ENCODE measurements around the gene SLC6A17. TPM values are rescaled to one million over a fixed set of nuclear protein-coding genes. Genes with fewer than 3 reads are reported as not detected.

The SLC6A17 gene
- total RNA-seq, 4 donors from 2014 or later, result 0.42 to 1.8 (median 0.57) TPM

DNA sequence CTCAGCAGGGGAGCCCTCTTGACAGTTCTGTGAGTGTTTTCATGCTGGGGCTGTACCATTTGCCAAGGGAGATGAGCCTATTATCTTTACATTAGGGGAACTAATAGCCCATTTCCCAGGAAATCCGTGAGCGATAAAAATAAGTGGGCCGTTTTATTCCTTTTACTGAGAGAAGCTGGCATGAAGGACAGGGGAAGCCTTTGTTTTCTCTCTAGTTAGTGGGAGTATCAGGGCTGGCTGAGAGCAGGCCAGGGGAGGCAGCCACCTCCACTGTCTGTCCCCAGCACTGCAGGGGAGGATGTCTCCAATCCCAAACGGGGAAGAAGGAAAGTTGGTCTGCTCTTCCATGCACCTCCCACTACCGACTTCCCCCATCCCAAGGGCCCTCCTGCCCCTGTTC is 35.5 kb upstream of the SLC6A17 start:
- H3K27ac ChIP-seq (replicated peaks in 1 of 4), result no peak overlapping the region
- 43% methylated on average over 5 of the region's 5 CpGs for WGBS
- H3K4me1 ChIP-seq, result no peaks in the 10 kb centered on the region
- no peaks in the 10 kb centered on the region for H3K36me3 ChIP-seq
- intact Hi-C loops (cut with DNase I), result no loop called here
- no peak overlapping the region for H3K4me3 ChIP-seq
- peaks cover 0 to 26% (median 0%) of the 10 kb centered on the region in 4 donors for H3K27me3 ChIP-seq
- no peaks in the 10 kb centered on the region for H3K9me3 ChIP-seq
- no peak for DNase-seq (ENCODE audit: extremely low spot score)
- TF ChIP-seq EP300 (IDR thresholded peaks at IDR 0.05) (no peak), POLR2AphosphoS5 (IDR thresholded peaks at IDR 0.05) (no peak), POLR2A (IDR thresholded peaks at IDR 0.05; ENCODE audit: low read depth) (no peak)
- TF ChIP-seq, protein P1, sequence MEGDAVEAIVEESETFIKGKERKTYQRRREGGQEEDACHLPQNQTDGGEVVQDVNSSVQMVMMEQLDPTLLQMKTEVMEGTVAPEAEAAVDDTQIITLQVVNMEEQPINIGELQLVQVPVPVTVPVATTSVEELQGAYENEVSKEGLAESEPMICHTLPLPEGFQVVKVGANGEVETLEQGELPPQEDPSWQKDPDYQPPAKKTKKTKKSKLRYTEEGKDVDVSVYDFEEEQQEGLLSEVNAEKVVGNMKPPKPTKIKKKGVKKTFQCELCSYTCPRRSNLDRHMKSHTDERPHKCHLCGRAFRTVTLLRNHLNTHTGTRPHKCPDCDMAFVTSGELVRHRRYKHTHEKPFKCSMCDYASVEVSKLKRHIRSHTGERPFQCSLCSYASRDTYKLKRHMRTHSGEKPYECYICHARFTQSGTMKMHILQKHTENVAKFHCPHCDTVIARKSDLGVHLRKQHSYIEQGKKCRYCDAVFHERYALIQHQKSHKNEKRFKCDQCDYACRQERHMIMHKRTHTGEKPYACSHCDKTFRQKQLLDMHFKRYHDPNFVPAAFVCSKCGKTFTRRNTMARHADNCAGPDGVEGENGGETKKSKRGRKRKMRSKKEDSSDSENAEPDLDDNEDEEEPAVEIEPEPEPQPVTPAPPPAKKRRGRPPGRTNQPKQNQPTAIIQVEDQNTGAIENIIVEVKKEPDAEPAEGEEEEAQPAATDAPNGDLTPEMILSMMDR (IDR thresholded peaks at IDR 0.05), result no peak

DNA sequence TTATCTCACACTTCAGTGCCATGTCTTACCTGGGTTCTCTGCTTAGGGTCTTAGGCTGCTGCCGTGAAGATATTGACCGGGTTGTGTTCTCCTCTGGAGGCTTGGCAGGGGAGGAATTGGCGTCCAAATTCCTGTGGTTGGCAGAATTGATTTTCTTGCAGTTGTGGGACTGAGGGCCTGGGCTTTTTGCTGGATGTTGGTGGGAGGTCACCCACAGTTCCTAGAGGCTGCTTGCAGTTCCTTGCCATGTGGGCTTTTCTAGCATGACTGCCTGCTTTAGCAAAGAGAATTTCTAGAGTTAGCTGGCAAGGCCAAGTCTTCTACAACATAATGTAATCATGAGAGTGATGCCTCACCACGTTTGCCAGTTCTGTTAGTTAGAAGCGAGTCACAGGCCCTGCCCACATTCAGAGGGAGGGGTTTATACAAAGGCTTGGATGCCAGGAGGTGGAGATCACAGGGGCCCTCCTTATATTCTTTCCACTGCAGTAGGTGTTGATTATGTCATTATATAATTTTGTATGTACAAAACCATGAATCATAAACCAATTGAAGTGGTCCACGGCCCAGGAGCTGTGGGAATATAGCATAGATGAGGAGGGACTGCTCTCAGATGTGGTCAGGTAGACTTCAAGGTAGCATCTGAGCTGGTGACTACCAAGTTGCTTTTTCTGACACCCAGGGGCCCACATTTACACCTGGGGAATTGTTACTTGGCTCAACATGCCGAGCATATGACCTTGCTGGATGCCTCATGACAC is 31.5 kb upstream of the SLC6A17 start:
- peaks cover 0 to 26% (median 0%) of the 10 kb centered on the region in 4 donors for H3K27me3 ChIP-seq
- peaks cover 0 to 4% (median 0%) of the 10 kb centered on the region in 4 donors for H3K9me3 ChIP-seq
- intact Hi-C loops (cut with DNase I), result no loop called here
- no peak overlapping the region for H3K27ac ChIP-seq (replicated peaks in 1 of 4)
- H3K36me3 ChIP-seq, result no peaks in the 10 kb centered on the region
- WGBS, result 65% methylated on average over 7 of the region's 7 CpGs
- H3K4me1 ChIP-seq, result no peaks in the 10 kb centered on the region
- no peak for DNase-seq (ENCODE audit: extremely low spot score)
- TF ChIP-seq EP300 (IDR thresholded peaks at IDR 0.05) (no peak), POLR2A (IDR thresholded peaks at IDR 0.05; ENCODE audit: low read depth) (no peak), POLR2AphosphoS5 (IDR thresholded peaks at IDR 0.05) (no peak)
- TF ChIP-seq, protein P1 (IDR thresholded peaks at IDR 0.05), result no peak
- no peak overlapping the region for H3K4me3 ChIP-seq

DNA sequence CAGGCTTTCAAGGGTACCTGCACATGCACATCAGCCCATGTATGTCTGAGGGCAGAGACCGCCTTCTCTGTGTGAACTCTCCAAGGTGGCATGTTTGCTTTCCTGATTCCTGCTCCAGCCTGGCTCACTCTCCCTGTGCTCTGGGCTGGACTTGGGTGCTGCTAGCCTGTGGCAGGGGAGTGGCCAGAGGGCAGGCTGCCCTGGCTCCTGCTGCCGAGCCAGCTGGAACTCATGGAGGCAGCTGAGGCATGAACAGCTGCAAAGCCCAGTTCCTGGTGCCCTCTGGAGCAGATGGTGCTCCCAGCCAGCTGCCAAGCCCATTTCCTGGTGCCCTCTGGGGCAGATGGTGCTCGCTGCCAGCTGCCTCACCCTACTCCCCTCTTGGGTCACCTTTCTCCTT is 30.5 kb upstream of the SLC6A17 start:
- intact Hi-C loops (cut with DNase I), result no loop called here
- DNase-seq (ENCODE audit: extremely low spot score), result no peak
- TF ChIP-seq POLR2A (IDR thresholded peaks at IDR 0.05; ENCODE audit: low read depth) (no peak), POLR2AphosphoS5 (IDR thresholded peaks at IDR 0.05) (no peak), EP300 (IDR thresholded peaks at IDR 0.05) (no peak)
- TF ChIP-seq, protein P1 (IDR thresholded peaks at IDR 0.05), result no peak
- 91% methylated on average over 2 of the region's 3 CpGs for WGBS
- no peaks in the 10 kb centered on the region for H3K4me1 ChIP-seq
- no peak overlapping the region for H3K27ac ChIP-seq (replicated peaks in 1 of 4)
- H3K9me3 ChIP-seq, result peaks cover 0 to 5% (median 0%) of the 10 kb centered on the region in 4 donors
- no peaks in the 10 kb centered on the region for H3K36me3 ChIP-seq
- peaks cover 0 to 18% (median 0%) of the 10 kb centered on the region in 4 donors for H3K27me3 ChIP-seq
- no peak overlapping the region for H3K4me3 ChIP-seq

DNA sequence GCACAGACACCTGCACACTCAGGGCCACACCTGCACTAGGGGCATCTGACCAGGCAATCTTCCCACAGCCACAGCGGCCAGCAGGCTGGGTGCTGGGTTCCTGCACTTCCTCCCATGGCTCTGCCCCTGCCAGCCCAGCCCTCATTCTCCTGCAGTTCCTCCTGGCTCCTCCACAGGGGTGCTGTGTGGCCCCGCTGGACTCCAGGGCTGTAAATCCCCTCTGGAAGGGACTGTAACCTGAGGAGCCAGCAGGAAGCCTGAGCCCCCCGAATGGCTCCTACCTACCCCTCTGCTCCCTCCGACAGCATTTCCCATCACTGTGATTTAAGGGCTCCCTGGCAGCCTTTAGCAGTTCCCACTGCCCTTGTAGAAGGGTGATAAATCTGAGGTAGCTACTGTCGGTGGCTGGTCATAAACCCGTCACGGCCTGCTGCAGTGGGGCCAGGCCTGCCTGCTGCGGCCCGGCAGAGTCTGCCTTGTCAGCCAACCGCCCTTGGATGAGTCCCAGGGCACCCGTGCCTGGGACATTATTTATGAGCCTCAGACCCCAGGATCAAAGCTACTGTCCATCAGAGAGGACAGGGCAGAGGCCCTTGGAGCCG is 29.2 kb upstream of the SLC6A17 start:
- TF ChIP-seq POLR2AphosphoS5 (IDR thresholded peaks at IDR 0.05) (no peak), POLR2A (IDR thresholded peaks at IDR 0.05; ENCODE audit: low read depth) (no peak), EP300 (IDR thresholded peaks at IDR 0.05) (no peak)
- TF ChIP-seq, protein P1 (IDR thresholded peaks at IDR 0.05), result no peak
- WGBS, result 62% methylated on average over 9 of the region's 12 CpGs
- Histone ChIP-seq H3K27ac (replicated peaks in 1 of 4) (no peak overlapping the region), H3K4me1 (no peaks in the 10 kb centered on the region), H3K27me3 (peaks cover 0 to 7% (median 0%) of the 10 kb centered on the region in 4 donors), H3K36me3 (no peaks in the 10 kb centered on the region), H3K4me3 (no peak overlapping the region), H3K9me3 (peaks cover 0 to 5% (median 2%) of the 10 kb centered on the region in 4 donors)
- intact Hi-C loops (cut with DNase I), result no loop called here
- no peak for DNase-seq (ENCODE audit: extremely low spot score)

All from esophagus muscularis mucosa (tissue), 4 donors.